K562 (cell line): ENCODE data around the gene ATG4C. TPM values are rescaled to one million over a fixed set of nuclear protein-coding genes. Genes with fewer than 3 reads are reported as not detected.

ENCODE experiments used
- ATAC-seq: fragments of 200-7000 bp; cut with Tn5 transposase; 3 replicates; pipeline ENCODE4 v1.9.1; 2020; ENCODE audit warnings: moderate library complexity
- BruUV-seq: library from RNA; stranded (reverse); fragments of 400-500 nt; replicated peaks from 2 replicates; lab custom pipeline; 2021; lab: Mats Ljungman, UMichigan
- CTCF ChIA-PET: fragments of 300-600 bp; formaldehyde crosslinking; extraction: SDS; loops from one replicate; lab custom pipeline; 2021; ENCODE audit warnings: low intra/inter-chr PET ratio; lab: Yijun Ruan, JAX
- POLR2A ChIA-PET: fragments of 300-600, 350-650 bp; sonication (Branson Sonifier 250); formaldehyde crosslinking; extraction: SDS; loops from one replicate; lab custom pipeline; 2021; ENCODE audit warnings: antibody characterized with exemption, inconsistent platforms; lab: Yijun Ruan, JAX
- DNase-seq, 4 experiments: peaks; one replicate each; pipeline versions ENCODE4 v3.0.0 to v3.0.0-alpha.2; 2011 to 2018; ENCODE audit warnings: low spot score in 3 of 4, mixed read lengths in 3 of 4; ENCODE audit errors: extremely low read depth in 1 of 4
- FAIRE-seq: peaks from 2 replicates; lab custom pipeline; 2011; peaks lifted over from hg19 to GRCh38; lab: Jason Lieb, UNC
- H2AFZ ChIP-seq: 2 replicates; pipeline ENCODE4 v1.6.0; 2011; ENCODE audit warnings: low read depth, low read length, control low read depth, inconsistent platforms
- H3K27ac ChIP-seq: fragments of 200-600 bp; 3 replicates; pipeline ENCODE4 v1.8.0; 2011; ENCODE audit warnings: low read depth, mild to moderate bottlenecking, control low read depth, inconsistent platforms, low read length, moderate library complexity, mixed read lengths; ENCODE audit errors: extremely low read depth
- H3K27me3 ChIP-seq, 2 experiments: fragments of 300-600 bp in 1 of 2; 2 replicates in 1 of 2; 3 replicates in 1 of 2; pipeline versions ENCODE4 v1.6.0 to v1.8.0; 2011; ENCODE audit warnings: inconsistent platforms in 2 of 2, low read length in 2 of 2, mild to moderate bottlenecking in 1 of 2, mixed read lengths in 1 of 2, moderate library complexity in 1 of 2; ENCODE audit not compliant: control insufficient read depth in 2 of 2, insufficient read depth in 2 of 2
- H3K36me3 ChIP-seq: fragments of 300-600 bp; 3 replicates; pipeline ENCODE4 v1.8.0; 2011; ENCODE audit warnings: mild to moderate bottlenecking, low read length, inconsistent platforms; ENCODE audit not compliant: control insufficient read depth, insufficient read depth
- H3K4me1 ChIP-seq, 2 experiments: fragments of 200-600 bp in 1 of 2; replicated peaks in 1 of 2; 2 replicates in 1 of 2; 3 replicates in 1 of 2; pipeline versions ENCODE4 v1.5.1 to v1.8.0; 2011; ENCODE audit warnings: inconsistent platforms in 2 of 2, low read length in 2 of 2, mild to moderate bottlenecking in 1 of 2, mixed read lengths in 1 of 2, moderate library complexity in 1 of 2; ENCODE audit not compliant: control insufficient read depth in 2 of 2, insufficient read depth in 2 of 2
- H3K4me2 ChIP-seq: 2 replicates; pipeline ENCODE4 v1.6.1; 2011; ENCODE audit warnings: low read length, control low read depth, inconsistent platforms, mixed read lengths; ENCODE audit not compliant: insufficient read depth
- H3K4me3 ChIP-seq: fragments of 200-600 bp; sonication (generic), shearing (Covaris generic); 2 replicates; pipeline ENCODE4 v1.5.1; 2016; ENCODE audit warnings: control low read depth, inconsistent platforms
- H3K79me2 ChIP-seq: fragments of 200-600 bp; 3 replicates; pipeline ENCODE4 v1.8.0; 2011; ENCODE audit warnings: low read length, inconsistent platforms; ENCODE audit not compliant: control insufficient read depth, insufficient read depth
- H3K9ac ChIP-seq, 2 experiments: 2 replicates each; pipeline versions ENCODE4 v1.6.0 to v1.6.1; 2011; ENCODE audit warnings: low read depth in 2 of 2, low read length in 2 of 2, control low read depth in 1 of 2, inconsistent platforms in 1 of 2, mild to moderate bottlenecking in 1 of 2, mixed read lengths in 1 of 2; ENCODE audit not compliant: insufficient read depth in 1 of 2
- H3K9me1 ChIP-seq: one replicate; pipeline ENCODE4 v1.6.0; 2011; ENCODE audit warnings: inconsistent platforms, mild to moderate bottlenecking, low read length, moderate library complexity; ENCODE audit not compliant: control insufficient read depth, insufficient read depth
- H3K9me3 ChIP-seq: replicated peaks from 2 replicates; pipeline ENCODE4 v1.5.1; 2011; ENCODE audit warnings: low read depth, low read length, inconsistent platforms; ENCODE audit not compliant: control insufficient read depth, insufficient read depth
- H4K20me1 ChIP-seq: replicated peaks from 2 replicates; pipeline ENCODE4 v1.6.1; 2011; ENCODE audit warnings: low read length, inconsistent platforms, mixed read lengths; ENCODE audit not compliant: control insufficient read depth, insufficient read depth
- ADNP ChIP-seq: fragments of 200-800 bp; sonication (Bioruptor generic); IDR thresholded peaks from 2 replicates; pipeline ENCODE4 v1.6.1; 2016; ENCODE audit warnings: missing genetic modification characterization, missing compliant biosample characterization
- BCOR ChIP-seq: fragments of 450-650 bp; IDR thresholded peaks from 2 replicates; pipeline ENCODE4 v1.6.1; 2016
- KAT7 ChIP-seq: sonication (generic); formaldehyde crosslinking; IDR thresholded peaks from 2 replicates; pipeline ENCODE4 v1.8.0; 2022; ENCODE audit warnings: missing genetic modification reagents, mild to moderate bottlenecking, borderline replicate concordance
- MAFF ChIP-seq: IDR thresholded peaks from 2 replicates; pipeline ENCODE4 v1.6.1; 2012; ENCODE audit warnings: low read length, improper control_type of control experiment
- SMAD1 ChIP-seq: fragments of 150-350 bp; IDR thresholded peaks from 2 replicates; pipeline ENCODE4 v1.6.1; 2014; ENCODE audit warnings: low read length, low read depth; ENCODE audit not compliant: partially characterized antibody
- TAF7 ChIP-seq: fragments of 450-650 bp; IDR thresholded peaks from 2 replicates; pipeline ENCODE4 v1.6.1; 2016; ENCODE audit warnings: missing genetic modification characterization, missing compliant biosample characterization
- WGBS: fragments of 100-300 bp; shearing (Covaris generic); methylation state at CpG from one replicate; pipeline ENCODE4 v1.1.6; 2016; ENCODE audit warnings: low coverage, mixed read lengths; ENCODE audit not compliant: insufficient coverage; ENCODE audit errors: missing lambda C conversion rate; 5-methylcytosine and 5-hydroxymethylcytosine counted together
- in situ Hi-C: fragments of 300-500 bp; cut with MboI; formaldehyde crosslinking; loops from 4 replicates; pipeline ENCODE4 v1.15.0; 2018; ENCODE audit warnings: inconsistent platforms, mixed read lengths
- intact Hi-C: fragments of 100-400 bp; cut with micrococcal nuclease; formaldehyde crosslinking; loops from 2 replicates; pipeline ENCODE4 v1.14.2; 2022
- polyA plus RNA-seq, 8 experiments: library from polyadenylated mRNA; depleted of rRNA in 4 of 8; stranded (reverse) in 5 of 8; unstranded in 3 of 8; fragments of >200 nt; fragmentation: Nextera tagmentation in 2 of 8; fragmentation: Illumina TruSeq in 1 of 8; extraction: Ambion mirVana in 2 of 8; extraction: Trizol in 1 of 8; gene quantifications; 2 replicates each; pipeline versions ENCODE4 v1.2.1 to v1.2.3, GENCODE V29; 2011 to 2014; ENCODE audit warnings: inconsistent platforms in 1 of 8, missing spikeins in 1 of 8
- total RNA-seq, 7 experiments: library from RNA; depleted of rRNA in 6 of 7; stranded (reverse); fragments of >200 nt in 6 of 7; fragmentation: Illumina TruSeq in 2 of 7; extraction: Trizol in 2 of 7; gene quantifications; 2 replicates each; pipeline versions ENCODE4 v1.2.1 to v1.2.3, GENCODE V29; 2011 to 2021; ENCODE audit warnings: low replicate concordance in 1 of 7
- TF ChIP-seq, protein P1 (sequence below): fragments of 250-450 bp; sonication (Bioruptor Pico); IDR thresholded peaks from 2 replicates; pipeline ENCODE4 v1.4.0; 2020; ENCODE audit warnings: mild to moderate bottlenecking

The ATG4C gene
- total and polyA plus RNA-seq, 9 of the 15 experiments (the other 6 are each of a cell fraction or from before 2014, with no cell fraction given), result 7.6 to 35.8 (median 16.1) TPM

DNA sequence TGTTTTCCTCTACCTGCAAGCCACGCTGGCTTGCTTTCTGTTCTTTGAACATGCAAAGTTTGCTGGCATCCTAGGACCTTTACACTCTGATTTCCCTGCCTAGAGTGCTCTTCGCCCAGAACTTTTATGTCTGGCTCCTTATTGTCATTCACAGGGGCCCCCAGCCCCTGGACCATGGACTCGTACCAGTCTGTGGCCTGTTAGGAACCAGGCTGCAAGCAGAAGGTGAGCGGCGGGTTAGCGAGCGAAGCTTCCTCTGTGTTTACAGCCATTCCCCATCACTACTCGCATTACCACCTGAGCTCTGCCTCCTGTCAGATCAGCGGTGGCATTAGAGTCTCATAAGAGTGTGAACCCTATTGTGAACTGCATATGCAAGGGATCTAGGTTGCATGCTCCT is 73.0 kb downstream of the ATG4C start:
- intact Hi-C loops, result no loop called here
- H3K27ac ChIP-seq, result no peak overlapping the region
- H3K4me2 ChIP-seq, result no peak overlapping the region
- no peak overlapping the region for H3K4me3 ChIP-seq
- ChIA-PET CTCF (no interaction called here), POLR2A (interaction anchor here (0.7 kb wide), 1 partner anchor 45 kb away, joined by 5 read pairs; no protein-coding TSS in a partner anchor)
- no peak for TF ChIP-seq KAT7 (CRISPR knock-in tag)
- TF ChIP-seq TAF7, result no peak
- TF ChIP-seq SMAD1, result no peak
- H3K9ac ChIP-seq, result no peak overlapping the region
- peaks cover 4% of the 10 kb centered on the region; the same call in 2 of the 3 replicates for H3K36me3 ChIP-seq
- no peak for ATAC-seq
- in situ Hi-C loops, result no loop called here
- 79% methylated on average over 9 of the region's 9 CpGs for WGBS
- no peaks in the 10 kb centered on the region for H3K27me3 ChIP-seq
- DNase-seq, result no peak
- H4K20me1 ChIP-seq, result no peaks in the 10 kb centered on the region
- no peaks in the 10 kb centered on the region for H3K9me1 ChIP-seq
- H2AFZ ChIP-seq, result no peak overlapping the region
- no peaks in the 10 kb centered on the region for H3K9me3 ChIP-seq
- H3K4me1 ChIP-seq, result no peaks in the 10 kb centered on the region
- BruUV-seq, result no TSS peak
- no peak for FAIRE-seq
- no peaks in the 10 kb centered on the region for H3K79me2 ChIP-seq

DNA sequence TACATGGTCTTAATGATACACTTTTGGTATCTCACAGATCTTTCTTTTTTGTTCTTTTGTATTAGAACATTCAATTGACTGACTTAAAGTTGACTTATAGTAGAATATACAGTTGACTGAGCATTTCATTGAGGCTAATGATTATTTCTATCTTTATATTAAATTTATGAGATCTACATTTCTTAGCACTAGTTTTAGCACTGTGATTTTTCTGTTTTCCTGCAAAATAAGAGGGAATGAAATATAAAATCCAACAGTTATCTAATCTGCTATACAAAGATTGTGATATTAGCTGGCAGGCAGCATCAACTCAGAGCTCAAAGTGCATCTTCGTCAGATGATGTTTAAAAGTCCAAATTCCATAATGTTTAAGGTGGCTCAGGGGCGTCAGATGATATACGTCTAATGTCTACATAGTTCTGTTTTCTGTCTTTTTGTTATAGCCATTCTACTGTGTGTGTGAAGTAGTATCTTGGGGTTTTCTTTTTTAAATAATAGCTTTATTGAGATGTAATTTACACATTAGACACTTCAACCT is 85.4 kb downstream of the ATG4C start:
- H3K36me3 ChIP-seq, result no peaks in the 10 kb centered on the region
- no peak for ATAC-seq
- no peak overlapping the region for H3K9ac ChIP-seq
- intact Hi-C loops (no loop called here), in situ Hi-C loops (no loop called here)
- H3K4me1 ChIP-seq, result no peaks in the 10 kb centered on the region
- 38% methylated on average over 3 of the region's 3 CpGs for WGBS
- H3K9me1 ChIP-seq, result no peaks in the 10 kb centered on the region
- TF ChIP-seq ADNP (tag) (no peak), BCOR (no peak), MAFF (no peak)
- TF ChIP-seq, protein P1, sequence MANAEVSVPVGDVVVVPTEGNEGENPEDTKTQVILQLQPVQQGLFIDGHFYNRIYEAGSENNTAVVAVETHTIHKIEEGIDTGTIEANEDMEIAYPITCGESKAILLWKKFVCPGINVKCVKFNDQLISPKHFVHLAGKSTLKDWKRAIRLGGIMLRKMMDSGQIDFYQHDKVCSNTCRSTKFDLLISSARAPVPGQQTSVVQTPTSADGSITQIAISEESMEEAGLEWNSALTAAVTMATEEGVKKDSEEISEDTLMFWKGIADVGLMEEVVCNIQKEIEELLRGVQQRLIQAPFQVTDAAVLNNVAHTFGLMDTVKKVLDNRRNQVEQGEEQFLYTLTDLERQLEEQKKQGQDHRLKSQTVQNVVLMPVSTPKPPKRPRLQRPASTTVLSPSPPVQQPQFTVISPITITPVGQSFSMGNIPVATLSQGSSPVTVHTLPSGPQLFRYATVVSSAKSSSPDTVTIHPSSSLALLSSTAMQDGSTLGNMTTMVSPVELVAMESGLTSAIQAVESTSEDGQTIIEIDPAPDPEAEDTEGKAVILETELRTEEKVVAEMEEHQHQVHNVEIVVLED (CRISPR knock-in tag), result no peak
- no peaks in the 10 kb centered on the region for H3K9me3 ChIP-seq
- H3K27ac ChIP-seq, result no peak overlapping the region
- POLR2A ChIA-PET, result no interaction called here
- no peak overlapping the region for H3K4me2 ChIP-seq
- H4K20me1 ChIP-seq, result no peaks in the 10 kb centered on the region
- H3K79me2 ChIP-seq, result no peaks in the 10 kb centered on the region
- CTCF ChIA-PET, result no interaction called here
- BruUV-seq, result no TSS peak
- H3K4me3 ChIP-seq, result no peak overlapping the region
- DNase-seq, result no peak
- no peak overlapping the region for H2AFZ ChIP-seq
- no peak for FAIRE-seq
- no peaks in the 10 kb centered on the region for H3K27me3 ChIP-seq
